Activated T-cell treated with anti-CD3 and anti-CD28 coated beads, Interleukin-2, amount 50 U/mL, for 1 hour (primary cell): ENCODE results near the gene SH3RF1.
A peak's percentile ranks its signal among the peaks of the same experiment; 100 is the strongest.
"Not testable (repeated sequence)": the region's sequence is repeated elsewhere in the genome, so short reads cannot be mapped to it uniquely, and the experiment has no call there.

Experiments used
- DNase-seq: peaks from one replicate; pipeline ENCODE4 v3.0.0-alpha.2; 2020

SH3RF1 gene

GRCh38 chr4:169270810-169271691 is at the start of gene SH3RF1:
TSS of gene SH3RF1 (minus strand) at chr4:169270956. CDS start at chr4:169269212, 1,744 bp downstream.
- DNase-seq: peak; percentile 18

GRCh38 chr4:169315530-169316343 is 45.0 kb upstream of the SH3RF1 start:
- no peak for DNase-seq

- no peak for DNase-seq
Measured at GRCh38 chr4:169314906-169315305, 44.1 kb upstream of the SH3RF1 start.

- DNase-seq: no peak
Measured at GRCh38 chr4:169313732-169314131, 43.0 kb upstream of the SH3RF1 start.

GRCh38 chr4:169312690-169313422 is 42.1 kb upstream of the SH3RF1 start:
- no peak for DNase-seq

- no peak for DNase-seq
Measured at GRCh38 chr4:169311643-169312365, 41.0 kb upstream of the SH3RF1 start.

GRCh38 chr4:169309326-169309967 is 38.7 kb upstream of the SH3RF1 start:
- DNase-seq: no peak

- no peak for DNase-seq
Measured at GRCh38 chr4:169307576-169307975, 36.8 kb upstream of the SH3RF1 start.

- no peak for DNase-seq
Measured at GRCh38 chr4:169305651-169306050, 34.9 kb upstream of the SH3RF1 start.

GRCh38 chr4:169305173-169305572 is 34.4 kb upstream of the SH3RF1 start:
- DNase-seq: no peak

- no peak for DNase-seq
Measured at GRCh38 chr4:169295822-169296221, 25.1 kb upstream of the SH3RF1 start.

GRCh38 chr4:169293343-169294176 is 22.8 kb upstream of the SH3RF1 start:
- DNase-seq: no peak

GRCh38 chr4:169287983-169288382 is 17.2 kb upstream of the SH3RF1 start:
- DNase-seq: not testable (repeated sequence)

GRCh38 chr4:169286562-169287301 is 16.0 kb upstream of the SH3RF1 start:
- DNase-seq: no peak

- no peak for DNase-seq
Measured at GRCh38 chr4:169283114-169283509, 12.4 kb upstream of the SH3RF1 start.

GRCh38 chr4:169282429-169283113 is 11.8 kb upstream of the SH3RF1 start:
- DNase-seq: no peak

GRCh38 chr4:169279108-169279507 is 8.4 kb upstream of the SH3RF1 start:
- no peak for DNase-seq

- no peak for DNase-seq
Measured at GRCh38 chr4:169278624-169279023, 7.9 kb upstream of the SH3RF1 start.

GRCh38 chr4:169277838-169278237 is 7.1 kb upstream of the SH3RF1 start:
- DNase-seq: not testable (repeated sequence)

- DNase-seq: no peak
Measured at GRCh38 chr4:169275180-169275579, 4.4 kb upstream of the SH3RF1 start.
